ENCODE measurements around the gene TXNL4A.

DNA sequence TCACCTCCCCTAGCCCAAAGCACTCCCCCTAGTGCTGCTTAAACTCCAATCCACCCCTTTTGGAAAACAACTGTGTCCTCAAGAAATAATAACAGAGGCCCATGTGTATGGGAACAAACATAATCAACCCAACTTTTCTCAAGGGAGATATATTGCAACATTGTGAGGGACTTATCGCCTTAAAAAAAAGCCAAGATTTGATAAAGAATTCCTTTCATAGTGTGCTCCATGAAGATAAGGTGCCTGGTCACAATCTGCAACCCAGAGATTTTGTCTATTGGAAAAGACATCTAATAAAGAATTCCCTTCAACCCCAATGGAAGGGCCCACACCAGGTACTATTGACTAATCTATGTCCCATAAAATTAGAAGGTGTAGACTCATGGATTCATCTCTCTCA, 41.3 kb upstream of the TXNL4A start:
- TF ChIP-seq, protein P1, sequence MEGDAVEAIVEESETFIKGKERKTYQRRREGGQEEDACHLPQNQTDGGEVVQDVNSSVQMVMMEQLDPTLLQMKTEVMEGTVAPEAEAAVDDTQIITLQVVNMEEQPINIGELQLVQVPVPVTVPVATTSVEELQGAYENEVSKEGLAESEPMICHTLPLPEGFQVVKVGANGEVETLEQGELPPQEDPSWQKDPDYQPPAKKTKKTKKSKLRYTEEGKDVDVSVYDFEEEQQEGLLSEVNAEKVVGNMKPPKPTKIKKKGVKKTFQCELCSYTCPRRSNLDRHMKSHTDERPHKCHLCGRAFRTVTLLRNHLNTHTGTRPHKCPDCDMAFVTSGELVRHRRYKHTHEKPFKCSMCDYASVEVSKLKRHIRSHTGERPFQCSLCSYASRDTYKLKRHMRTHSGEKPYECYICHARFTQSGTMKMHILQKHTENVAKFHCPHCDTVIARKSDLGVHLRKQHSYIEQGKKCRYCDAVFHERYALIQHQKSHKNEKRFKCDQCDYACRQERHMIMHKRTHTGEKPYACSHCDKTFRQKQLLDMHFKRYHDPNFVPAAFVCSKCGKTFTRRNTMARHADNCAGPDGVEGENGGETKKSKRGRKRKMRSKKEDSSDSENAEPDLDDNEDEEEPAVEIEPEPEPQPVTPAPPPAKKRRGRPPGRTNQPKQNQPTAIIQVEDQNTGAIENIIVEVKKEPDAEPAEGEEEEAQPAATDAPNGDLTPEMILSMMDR (IDR thresholded peaks at IDR 0.05): no peak
- no peak for TF ChIP-seq POLR2A (IDR thresholded peaks at IDR 0.05)
